Fibroblast of pulmonary artery (primary cell): ENCODE measurements around the gene RTL1.
A peak's percentile ranks its signal among the peaks of the same experiment; 100 is the strongest.

Experiments
- DNase-seq: peaks from one replicate; pipeline ENCODE4 v3.0.0-alpha.2; 2010; ENCODE audit warnings: low read depth
- H3K4me3 ChIP-seq: replicated peaks from 2 replicates; pipeline ENCODE4 v1.5.1; 2011; ENCODE audit warnings: low read depth, mild to moderate bottlenecking, control low read depth, low read length, moderate library complexity
- CTCF ChIP-seq: IDR thresholded peaks from 2 replicates; pipeline ENCODE4 v1.5.1; 2011; ENCODE audit warnings: mild to moderate bottlenecking, control low read depth, low read length, inconsistent platforms; ENCODE audit errors: missing control alignments

Gene RTL1

GRCh38 chr14:100891501-100892445 is 11.7 kb downstream of the RTL1 start:
- DNase-seq = no peak
- H3K4me3 ChIP-seq = no peak overlapping the region
- no peak for TF ChIP-seq CTCF

GRCh38 chr14:100891051-100891450 is 12.5 kb downstream of the RTL1 start:
- no peak for DNase-seq
- no peak overlapping the region for H3K4me3 ChIP-seq
- no peak for TF ChIP-seq CTCF

GRCh38 chr14:100890061-100890850 is 13.3 kb downstream of the RTL1 start:
- TF ChIP-seq CTCF = no peak
- DNase-seq = no peak

GRCh38 chr14:100889641-100890040 is 13.9 kb downstream of the RTL1 start:
- no peak for DNase-seq
- H3K4me3 ChIP-seq = no peak overlapping the region
- no peak for TF ChIP-seq CTCF

More at GRCh38 chr14:100890061-100890850, 13.3 kb downstream of the RTL1 start:
- no peak overlapping the region for H3K4me3 ChIP-seq

GRCh38 chr14:100888789-100889315 is 14.7 kb downstream of the RTL1 start:
- no peak for TF ChIP-seq CTCF
- no peak overlapping the region for H3K4me3 ChIP-seq
- peak; percentile 39 for DNase-seq

GRCh38 chr14:100887728-100888335 is 15.7 kb downstream of the RTL1 start:
- TF ChIP-seq CTCF = no peak
- DNase-seq = peak; percentile 8

More at GRCh38 chr14:100887728-100888335, 15.7 kb downstream of the RTL1 start:
- H3K4me3 ChIP-seq = no peak overlapping the region
